ENCODE measurements around the gene BZW2.

Gene BZW2

GRCh38 chr7:16698200-16698905 lies 52.4 kb downstream of the BZW2 start:
- no peaks in the 10 kb centered on the region for H3K27me3 ChIP-seq (ENCODE audit: low read depth, low read length)
- H3K4me1 ChIP-seq (ENCODE audit: control insufficient read depth in 1 of 2, insufficient read depth in 2 of 2, low read length in 2 of 2): no peaks in the 10 kb centered on the region
- peaks cover 40 to 46% of the 10 kb centered on the region in 2 donors for H3K36me3 ChIP-seq (ENCODE audit: control insufficient read depth in 1 of 2, insufficient read depth in 2 of 2, low read length in 2 of 2)
- H3K9me3 ChIP-seq (ENCODE audit: control insufficient read depth in 1 of 2, low read length in 2 of 2): no peaks in the 10 kb centered on the region
- no peak overlapping the region for H3K27ac ChIP-seq (ENCODE audit: low read length)
- H3K4me3 ChIP-seq (ENCODE audit: low read depth in 1 of 2, low read length in 2 of 2): no peak overlapping the region

GRCh38 chr7:16702441-16702840 lies 56.5 kb downstream of the BZW2 start:
- Histone ChIP-seq H3K4me3 (ENCODE audit: low read depth in 1 of 2, low read length in 2 of 2) (no peak overlapping the region), H3K36me3 (ENCODE audit: control insufficient read depth in 1 of 2, insufficient read depth in 2 of 2, low read length in 2 of 2) (peaks cover 28 to 41% of the 10 kb centered on the region in 2 donors), H3K27me3 (ENCODE audit: low read depth, low read length) (no peaks in the 10 kb centered on the region), H3K9me3 (ENCODE audit: control insufficient read depth in 1 of 2, low read length in 2 of 2) (no peaks in the 10 kb centered on the region), H3K4me1 (ENCODE audit: control insufficient read depth in 1 of 2, insufficient read depth in 2 of 2, low read length in 2 of 2) (no peaks in the 10 kb centered on the region), H3K27ac (ENCODE audit: low read length) (no peak overlapping the region)

GRCh38 chr7:16708511-16708910 lies 62.5 kb downstream of the BZW2 start:
- Histone ChIP-seq H3K27ac (ENCODE audit: low read length) (no peak overlapping the region), H3K27me3 (ENCODE audit: low read depth, low read length) (no peaks in the 10 kb centered on the region), H3K36me3 (ENCODE audit: control insufficient read depth in 1 of 2, insufficient read depth in 2 of 2, low read length in 2 of 2) (peaks cover 10 to 28% of the 10 kb centered on the region in 2 donors), H3K4me3 (ENCODE audit: low read depth in 1 of 2, low read length in 2 of 2) (no peak overlapping the region), H3K9me3 (ENCODE audit: control insufficient read depth in 1 of 2, low read length in 2 of 2) (no peaks in the 10 kb centered on the region), H3K4me1 (ENCODE audit: control insufficient read depth in 1 of 2, insufficient read depth in 2 of 2, low read length in 2 of 2) (no peaks in the 10 kb centered on the region)

- no peaks in the 10 kb centered on the region for H3K9me3 ChIP-seq (ENCODE audit: control insufficient read depth in 1 of 2, low read length in 2 of 2)
- H3K4me3 ChIP-seq (ENCODE audit: low read depth in 1 of 2, low read length in 2 of 2): no peak overlapping the region
- peaks cover 10 to 28% of the 10 kb centered on the region in 2 donors for H3K36me3 ChIP-seq (ENCODE audit: control insufficient read depth in 1 of 2, insufficient read depth in 2 of 2, low read length in 2 of 2)
- H3K27me3 ChIP-seq (ENCODE audit: low read depth, low read length): no peaks in the 10 kb centered on the region
- no peak overlapping the region for H3K27ac ChIP-seq (ENCODE audit: low read length)
- H3K4me1 ChIP-seq (ENCODE audit: control insufficient read depth in 1 of 2, insufficient read depth in 2 of 2, low read length in 2 of 2): no peaks in the 10 kb centered on the region
Observed at GRCh38 chr7:16708980-16709379, 63.0 kb downstream of the BZW2 start.

- Histone ChIP-seq H3K4me1 (ENCODE audit: control insufficient read depth in 1 of 2, insufficient read depth in 2 of 2, low read length in 2 of 2) (no peaks in the 10 kb centered on the region), H3K4me3 (ENCODE audit: low read depth in 1 of 2, low read length in 2 of 2) (no peak overlapping the region), H3K27me3 (ENCODE audit: low read depth, low read length) (no peaks in the 10 kb centered on the region), H3K36me3 (ENCODE audit: control insufficient read depth in 1 of 2, insufficient read depth in 2 of 2, low read length in 2 of 2) (peaks cover 6 to 17% of the 10 kb centered on the region in 2 donors), H3K9me3 (ENCODE audit: control insufficient read depth in 1 of 2, low read length in 2 of 2) (no peaks in the 10 kb centered on the region), H3K27ac (ENCODE audit: low read length) (no peak overlapping the region)
Observed at GRCh38 chr7:16710651-16711050, 64.7 kb downstream of the BZW2 start.

- Histone ChIP-seq H3K9me3 (ENCODE audit: control insufficient read depth in 1 of 2, low read length in 2 of 2) (no peaks in the 10 kb centered on the region), H3K27ac (ENCODE audit: low read length) (no peak overlapping the region), H3K4me1 (ENCODE audit: control insufficient read depth in 1 of 2, insufficient read depth in 2 of 2, low read length in 2 of 2) (no peaks in the 10 kb centered on the region), H3K4me3 (ENCODE audit: low read depth in 1 of 2, low read length in 2 of 2) (no peak overlapping the region), H3K27me3 (ENCODE audit: low read depth, low read length) (no peaks in the 10 kb centered on the region), H3K36me3 (ENCODE audit: control insufficient read depth in 1 of 2, insufficient read depth in 2 of 2, low read length in 2 of 2) (peaks cover 0 to 8% of the 10 kb centered on the region in 2 donors)
Observed at GRCh38 chr7:16711730-16712129, 65.7 kb downstream of the BZW2 start.

- no peaks in the 10 kb centered on the region for H3K27me3 ChIP-seq (ENCODE audit: low read depth, low read length)
- H3K36me3 ChIP-seq (ENCODE audit: control insufficient read depth in 1 of 2, insufficient read depth in 2 of 2, low read length in 2 of 2): peaks cover 0 to 8% of the 10 kb centered on the region in 2 donors
- H3K9me3 ChIP-seq (ENCODE audit: control insufficient read depth in 1 of 2, low read length in 2 of 2): no peaks in the 10 kb centered on the region
Observed at GRCh38 chr7:16712916-16713315, 66.9 kb downstream of the BZW2 start.

GRCh38 chr7:16715928-16716327 lies 69.9 kb downstream of the BZW2 start:
- H3K4me1 ChIP-seq (ENCODE audit: control insufficient read depth in 1 of 2, insufficient read depth in 2 of 2, low read length in 2 of 2): no peaks in the 10 kb centered on the region
- no peak overlapping the region for H3K4me3 ChIP-seq (ENCODE audit: low read depth in 1 of 2, low read length in 2 of 2)
- no peaks in the 10 kb centered on the region for H3K27me3 ChIP-seq (ENCODE audit: low read depth, low read length)
- H3K9me3 ChIP-seq (ENCODE audit: control insufficient read depth in 1 of 2, low read length in 2 of 2): no peaks in the 10 kb centered on the region
- H3K27ac ChIP-seq (ENCODE audit: low read length): no peak overlapping the region
- H3K36me3 ChIP-seq (ENCODE audit: control insufficient read depth in 1 of 2, insufficient read depth in 2 of 2, low read length in 2 of 2): no peaks in the 10 kb centered on the region

More at GRCh38 chr7:16712916-16713315, 66.9 kb downstream of the BZW2 start:
- Histone ChIP-seq H3K4me1 (ENCODE audit: control insufficient read depth in 1 of 2, insufficient read depth in 2 of 2, low read length in 2 of 2) (no peaks in the 10 kb centered on the region), H3K4me3 (ENCODE audit: low read depth in 1 of 2, low read length in 2 of 2) (no peak overlapping the region), H3K27ac (ENCODE audit: low read length) (no peak overlapping the region)

GRCh38 chr7:16718111-16718656 lies 72.2 kb downstream of the BZW2 start:
- Histone ChIP-seq H3K4me1 (ENCODE audit: control insufficient read depth in 1 of 2, insufficient read depth in 2 of 2, low read length in 2 of 2) (no peaks in the 10 kb centered on the region), H3K4me3 (ENCODE audit: low read depth in 1 of 2, low read length in 2 of 2) (no peak overlapping the region), H3K27me3 (ENCODE audit: low read depth, low read length) (no peaks in the 10 kb centered on the region), H3K27ac (ENCODE audit: low read length) (no peak overlapping the region), H3K36me3 (ENCODE audit: control insufficient read depth in 1 of 2, insufficient read depth in 2 of 2, low read length in 2 of 2) (no peaks in the 10 kb centered on the region), H3K9me3 (ENCODE audit: control insufficient read depth in 1 of 2, low read length in 2 of 2) (no peaks in the 10 kb centered on the region)

GRCh38 chr7:16719699-16720098 lies 73.7 kb downstream of the BZW2 start:
- no peaks in the 10 kb centered on the region for H3K4me1 ChIP-seq (ENCODE audit: control insufficient read depth in 1 of 2, insufficient read depth in 2 of 2, low read length in 2 of 2)
- H3K36me3 ChIP-seq (ENCODE audit: control insufficient read depth in 1 of 2, insufficient read depth in 2 of 2, low read length in 2 of 2): no peaks in the 10 kb centered on the region
- H3K4me3 ChIP-seq (ENCODE audit: low read depth in 1 of 2, low read length in 2 of 2): no peak overlapping the region
- no peaks in the 10 kb centered on the region for H3K9me3 ChIP-seq (ENCODE audit: control insufficient read depth in 1 of 2, low read length in 2 of 2)
- H3K27ac ChIP-seq (ENCODE audit: low read length): no peak overlapping the region
- H3K27me3 ChIP-seq (ENCODE audit: low read depth, low read length): no peaks in the 10 kb centered on the region

- H3K4me1 ChIP-seq (ENCODE audit: control insufficient read depth in 1 of 2, insufficient read depth in 2 of 2, low read length in 2 of 2): no peaks in the 10 kb centered on the region
- no peak overlapping the region for H3K4me3 ChIP-seq (ENCODE audit: low read depth in 1 of 2, low read length in 2 of 2)
- H3K36me3 ChIP-seq (ENCODE audit: control insufficient read depth in 1 of 2, insufficient read depth in 2 of 2, low read length in 2 of 2): no peaks in the 10 kb centered on the region
- no peaks in the 10 kb centered on the region for H3K9me3 ChIP-seq (ENCODE audit: control insufficient read depth in 1 of 2, low read length in 2 of 2)
- H3K27me3 ChIP-seq (ENCODE audit: low read depth, low read length): no peaks in the 10 kb centered on the region
- no peak overlapping the region for H3K27ac ChIP-seq (ENCODE audit: low read length)
Observed at GRCh38 chr7:16721541-16721940, 75.6 kb downstream of the BZW2 start.

GRCh38 chr7:16724344-16724743 lies 78.4 kb downstream of the BZW2 start:
- Histone ChIP-seq H3K4me1 (ENCODE audit: control insufficient read depth in 1 of 2, insufficient read depth in 2 of 2, low read length in 2 of 2) (no peaks in the 10 kb centered on the region), H3K4me3 (ENCODE audit: low read depth in 1 of 2, low read length in 2 of 2) (no peak overlapping the region), H3K27ac (ENCODE audit: low read length) (no peak overlapping the region), H3K36me3 (ENCODE audit: control insufficient read depth in 1 of 2, insufficient read depth in 2 of 2, low read length in 2 of 2) (no peaks in the 10 kb centered on the region), H3K27me3 (ENCODE audit: low read depth, low read length) (no peaks in the 10 kb centered on the region), H3K9me3 (ENCODE audit: control insufficient read depth in 1 of 2, low read length in 2 of 2) (no peaks in the 10 kb centered on the region)
